Hematopoietic multipotent progenitor cell treated with erythropoietin and hydrocortisone succinate and interleukin-3 and kit ligand, for 4 days (in vitro differentiated cells): ENCODE data around the gene LILRB5.
"Not testable (repeated sequence)": the region's sequence is repeated elsewhere in the genome, so short reads cannot be mapped to it uniquely, and the experiment has no call there.

ENCODE experiments used
- DNase-seq: peaks from one replicate; pipeline ENCODE4 v3.0.0-alpha.2; 2015

Gene LILRB5

GRCh38 chr19:54274516-54274915 lies 17.4 kb upstream of the LILRB5 start:
- DNase-seq: not testable (repeated sequence)

GRCh38 chr19:54273821-54274220 lies 16.7 kb upstream of the LILRB5 start:
- no peak for DNase-seq

GRCh38 chr19:54272181-54272580 lies 15.1 kb upstream of the LILRB5 start:
- DNase-seq: not testable (repeated sequence)

DNA sequence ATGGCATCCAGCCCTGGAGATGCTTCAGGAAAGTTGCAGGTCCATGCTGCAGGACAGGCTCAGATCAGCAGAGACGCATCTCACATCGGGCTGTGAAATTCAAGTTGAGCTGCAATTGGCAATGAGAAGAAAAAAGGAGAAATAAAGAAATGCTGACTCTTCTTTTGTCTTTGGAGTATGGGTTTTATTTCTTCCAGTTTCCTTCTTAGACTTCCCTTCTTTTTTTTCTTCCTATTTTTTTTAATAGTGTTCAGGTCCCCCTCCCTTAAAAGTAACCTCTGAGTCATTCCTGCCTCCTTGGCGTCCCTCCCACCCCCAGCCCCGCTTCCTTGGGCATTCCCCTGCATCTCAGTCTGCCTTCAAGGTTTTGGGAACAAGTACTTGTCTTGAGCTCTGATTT lies 14.5 kb upstream of the LILRB5 start:
- not testable (repeated sequence) for DNase-seq

DNA sequence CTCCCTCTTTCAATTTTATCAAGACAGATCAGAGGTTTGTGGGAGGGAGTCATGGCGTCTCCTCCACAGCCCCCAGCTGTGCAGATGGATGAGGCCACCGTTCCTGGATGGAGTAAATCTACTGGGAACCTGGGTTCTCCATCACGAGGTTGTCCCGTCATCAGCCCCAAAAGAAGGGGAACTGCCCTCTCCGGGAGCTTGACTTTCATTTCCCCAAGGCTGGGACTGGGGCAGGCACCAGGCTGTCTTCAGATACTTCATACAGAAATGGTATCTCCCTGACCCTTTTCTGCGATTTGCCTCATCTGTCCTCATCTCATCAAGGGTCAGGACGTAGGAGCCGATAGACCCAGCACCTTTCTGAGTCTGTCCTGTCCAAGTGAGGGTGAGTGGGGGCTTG lies 14.0 kb upstream of the LILRB5 start:
- DNase-seq: no peak

DNA sequence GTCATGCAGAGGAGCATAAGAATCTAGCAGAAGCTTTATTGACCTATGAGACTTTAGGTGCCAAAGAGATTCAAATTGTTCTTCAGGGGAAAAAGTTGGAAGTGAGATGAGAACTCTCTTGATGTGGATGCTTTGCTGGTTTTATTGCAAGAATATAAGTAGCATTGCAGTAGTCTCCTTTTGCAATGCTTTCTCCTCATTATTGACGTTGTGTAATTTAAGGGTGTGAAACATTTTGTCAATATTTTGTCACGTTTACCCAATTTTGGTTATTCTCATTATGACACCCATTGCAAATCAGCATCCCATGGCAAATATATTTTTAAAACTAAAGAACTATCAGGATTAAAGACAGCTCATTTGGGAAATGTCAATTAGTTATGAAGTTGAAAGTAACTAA lies 11.9 kb upstream of the LILRB5 start:
- DNase-seq: no peak

GRCh38 chr19:54266133-54266532 lies 9.1 kb upstream of the LILRB5 start:
- DNase-seq: peak; percentile 84

DNA sequence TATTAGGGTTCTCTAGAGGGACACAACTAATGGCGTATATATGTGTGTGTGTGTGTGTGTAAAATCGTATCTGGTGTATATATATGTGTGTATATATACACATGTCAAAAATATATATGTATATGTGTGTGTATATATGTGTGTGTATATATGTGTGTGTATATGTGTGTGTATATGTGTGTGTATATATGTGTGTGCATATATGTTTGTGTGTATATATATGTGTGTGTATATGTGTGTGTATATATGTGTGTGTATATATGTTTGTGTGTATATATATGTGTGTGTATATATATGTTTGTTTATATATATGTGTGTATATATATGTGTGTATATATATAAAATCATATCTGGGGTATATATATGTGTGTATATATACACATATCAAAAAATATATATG lies 5.4 kb upstream of the LILRB5 start:
- no peak for DNase-seq

DNA sequence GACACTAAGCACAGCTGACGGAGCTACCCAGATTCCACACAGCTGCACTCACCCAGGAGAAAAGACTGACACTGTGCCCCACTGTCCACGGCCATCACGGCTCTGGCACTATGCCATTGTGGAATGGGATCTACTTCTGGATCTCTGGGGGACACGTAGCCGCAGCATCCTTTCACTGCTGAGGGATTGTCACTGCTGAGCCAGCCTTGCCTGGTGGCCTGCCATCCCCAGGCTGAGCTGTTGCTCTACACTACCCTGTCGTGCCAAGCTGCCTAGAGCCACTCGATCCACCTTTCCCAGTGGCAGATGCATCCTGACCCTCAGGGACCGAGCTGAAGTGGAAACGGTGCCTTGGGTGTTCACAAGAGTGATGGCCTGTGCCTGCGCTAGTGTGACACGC lies 5.0 kb upstream of the LILRB5 start:
- DNase-seq: no peak

DNA sequence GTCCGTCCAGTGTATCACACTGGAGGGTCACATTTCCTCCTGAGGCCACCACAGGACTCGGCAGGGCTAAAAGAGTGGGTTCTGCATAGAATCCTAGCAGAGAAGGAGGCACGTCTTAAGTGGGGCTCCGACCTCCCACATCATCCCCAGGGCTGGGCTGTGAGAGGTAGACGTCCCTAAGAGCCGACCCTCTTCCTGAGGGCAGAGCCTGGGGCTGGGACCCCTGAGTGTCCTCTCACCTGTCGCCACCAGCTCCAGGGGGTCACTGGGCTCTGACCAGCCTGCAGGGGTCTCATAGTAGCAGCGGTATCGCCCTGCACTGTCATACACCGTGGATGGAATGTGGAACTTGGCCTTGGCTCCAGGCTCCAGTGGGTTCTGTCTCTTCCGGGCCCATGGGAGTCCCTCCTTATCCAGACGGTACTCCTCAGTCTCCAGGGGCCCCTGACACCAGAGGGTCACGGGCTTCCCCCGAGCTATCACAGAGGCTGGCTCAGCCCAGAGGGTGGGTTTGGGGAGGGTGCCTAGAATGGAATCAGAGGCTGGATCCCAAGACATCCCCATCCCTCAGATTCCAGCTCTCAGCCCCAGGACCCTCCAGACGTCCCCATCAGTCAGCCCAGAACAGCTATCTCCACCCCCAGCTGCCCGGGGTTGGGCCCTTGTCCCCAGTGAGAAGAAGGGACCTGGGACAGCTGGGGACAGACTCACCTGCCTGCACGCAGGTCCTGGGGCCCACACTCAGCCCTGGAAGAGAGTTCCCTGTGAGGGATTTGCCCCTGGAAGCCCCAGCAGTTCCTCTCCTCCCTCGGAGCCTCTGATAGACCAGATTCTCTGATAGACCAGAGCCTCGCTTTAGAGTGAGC lies 590 bp downstream of the LILRB5 start:
- no peak for DNase-seq

- DNase-seq: no peak
Measured at GRCh38 chr19:54255105-54255775, 1.8 kb downstream of the LILRB5 start.

DNA sequence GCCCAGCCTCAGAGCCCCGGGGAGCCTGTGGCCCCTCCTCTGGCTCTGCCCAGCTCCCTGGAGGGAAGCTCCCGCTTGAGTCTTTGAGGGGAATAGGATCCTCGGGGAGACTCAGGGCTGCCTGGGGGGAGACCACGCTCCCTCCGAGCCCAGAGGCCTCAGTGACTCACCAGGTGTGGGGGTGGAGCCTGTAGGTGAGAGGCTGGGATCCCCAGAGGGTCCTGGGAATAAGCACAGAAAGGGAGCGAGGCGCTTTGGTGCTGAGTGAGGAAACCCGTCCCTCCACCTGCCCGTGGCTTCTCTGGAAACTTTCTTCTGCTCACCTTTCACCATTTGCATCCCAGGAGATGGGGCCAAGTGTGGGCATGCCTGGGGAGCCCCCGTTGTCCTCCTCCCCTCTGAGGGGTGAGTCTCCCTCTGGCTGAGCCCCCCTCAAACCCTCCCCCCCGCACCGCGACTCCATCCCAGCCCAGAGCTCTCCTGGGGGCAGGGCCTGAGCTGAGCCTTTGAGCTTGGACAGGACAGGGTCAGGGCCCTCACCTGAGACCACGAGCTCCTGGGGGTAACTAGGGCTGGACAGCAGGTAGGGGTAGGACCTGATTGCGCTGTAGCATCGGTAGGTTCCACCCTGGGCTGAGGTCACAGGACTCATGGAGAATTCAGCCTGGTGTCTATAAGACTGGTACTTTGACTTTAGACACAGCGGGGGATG lies 2.7 kb downstream of the LILRB5 start:
- DNase-seq: no peak

- DNase-seq: no peak
Measured at GRCh38 chr19:54253331-54254194, 3.5 kb downstream of the LILRB5 start.

DNA sequence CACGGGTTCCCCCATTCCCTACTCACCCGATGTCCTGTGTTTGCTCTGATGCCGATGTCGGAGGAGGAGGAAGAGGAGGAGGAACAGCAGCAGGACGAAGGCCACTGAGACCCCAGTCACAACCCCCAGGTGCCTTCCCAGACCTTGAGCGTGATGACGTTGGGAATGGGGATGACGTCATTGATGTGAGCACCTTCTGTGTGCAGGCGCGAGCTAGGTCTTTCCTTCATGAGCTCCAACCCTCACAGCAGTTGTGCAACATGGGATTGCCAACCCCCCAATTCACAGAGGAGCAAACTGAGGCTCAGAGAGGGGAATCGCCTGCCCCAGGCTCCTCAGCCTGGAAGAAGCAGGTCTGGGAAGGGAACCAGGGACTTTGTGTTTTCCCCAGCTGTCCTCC lies 4.2 kb downstream of the LILRB5 start:
- no peak for DNase-seq

DNA sequence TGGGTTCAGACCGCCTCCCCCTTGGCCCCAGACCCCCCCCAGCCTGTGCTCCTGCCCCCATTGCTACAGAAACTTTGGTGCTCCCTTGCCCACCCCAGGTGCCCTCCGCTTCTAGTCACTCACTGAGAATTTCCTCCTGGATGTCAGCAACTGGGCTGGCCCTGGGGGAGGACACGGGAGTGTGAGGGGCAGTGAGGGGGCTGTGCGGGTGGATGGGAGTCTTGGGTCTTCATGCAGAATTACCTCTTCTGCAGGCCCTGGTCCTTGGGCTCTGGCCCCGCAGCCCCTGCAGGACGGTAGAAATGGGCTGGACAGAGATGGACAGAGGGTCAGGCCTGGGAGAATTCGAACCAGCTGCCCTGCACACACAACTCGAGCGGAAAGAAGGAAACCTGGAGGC lies 4.8 kb downstream of the LILRB5 start:
- no peak for DNase-seq

DNA sequence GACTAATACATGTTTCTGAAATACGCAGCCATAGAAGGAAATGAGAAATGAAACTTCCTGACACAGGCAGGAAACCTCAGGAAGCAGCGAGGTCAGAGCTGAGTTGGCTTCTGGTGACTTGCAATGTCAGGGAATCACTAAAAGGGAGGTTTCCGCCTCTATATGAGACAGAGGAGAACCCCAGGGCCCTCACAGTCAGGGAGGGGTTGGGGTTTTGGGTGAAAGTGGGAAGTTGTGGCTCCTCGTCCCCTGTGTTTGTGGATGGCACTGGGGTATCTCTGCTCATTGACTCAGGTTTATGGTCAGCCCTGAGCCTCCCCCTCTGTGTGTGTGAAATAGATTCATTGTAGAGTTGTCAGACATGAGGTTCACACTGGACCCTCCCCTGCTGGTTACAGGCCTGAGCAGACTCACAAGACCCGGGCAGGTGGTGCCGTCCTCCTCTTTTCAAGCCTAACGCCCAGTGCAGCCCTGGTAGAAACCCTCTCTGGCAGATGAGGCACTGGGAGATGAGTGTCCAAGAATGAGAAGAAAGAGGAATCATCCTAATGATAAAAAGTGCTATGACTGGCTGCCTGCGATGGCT lies 9.0 kb downstream of the LILRB5 start:
- peak; percentile 37 for DNase-seq

DNA sequence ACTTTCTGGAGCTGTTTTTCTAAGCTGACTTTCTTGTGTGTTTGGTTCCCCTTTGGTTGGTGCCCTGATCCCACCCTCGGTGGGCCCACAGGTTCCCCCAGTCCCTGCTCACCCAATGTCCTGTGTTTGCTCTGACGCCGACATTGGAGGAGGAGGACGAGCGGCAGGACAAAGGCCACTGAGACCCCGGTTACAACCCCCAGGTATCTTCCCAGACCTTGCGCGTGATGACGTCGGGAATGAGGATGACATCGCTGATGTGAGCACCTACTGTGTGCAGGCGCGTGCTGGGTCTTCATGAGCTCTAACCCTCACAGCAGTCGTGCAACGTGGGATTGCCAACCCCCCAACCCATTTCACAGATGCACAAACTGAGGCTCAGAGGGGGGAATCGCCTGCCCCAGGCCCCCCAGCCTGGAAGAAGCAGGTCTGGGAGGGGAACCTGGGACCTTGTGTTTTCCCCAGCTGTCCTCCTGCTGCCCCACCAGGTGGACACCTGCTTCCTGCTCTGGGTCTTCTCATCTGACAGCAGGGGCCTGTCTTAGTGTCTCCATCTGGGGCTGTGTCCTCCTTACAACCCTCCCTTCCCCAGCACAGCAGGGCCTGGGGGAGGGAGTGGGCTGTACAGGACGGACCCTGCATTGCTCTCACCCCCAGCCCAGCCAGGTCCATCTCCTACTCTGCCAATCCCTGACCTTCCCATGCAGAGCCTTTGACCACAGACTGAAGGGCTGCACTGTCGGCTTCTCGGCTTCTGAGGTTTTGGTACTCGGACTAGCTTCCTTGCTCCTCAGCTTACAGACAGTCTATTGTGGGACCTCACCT lies 9.8 kb downstream of the LILRB5 start:
- no peak for DNase-seq

DNA sequence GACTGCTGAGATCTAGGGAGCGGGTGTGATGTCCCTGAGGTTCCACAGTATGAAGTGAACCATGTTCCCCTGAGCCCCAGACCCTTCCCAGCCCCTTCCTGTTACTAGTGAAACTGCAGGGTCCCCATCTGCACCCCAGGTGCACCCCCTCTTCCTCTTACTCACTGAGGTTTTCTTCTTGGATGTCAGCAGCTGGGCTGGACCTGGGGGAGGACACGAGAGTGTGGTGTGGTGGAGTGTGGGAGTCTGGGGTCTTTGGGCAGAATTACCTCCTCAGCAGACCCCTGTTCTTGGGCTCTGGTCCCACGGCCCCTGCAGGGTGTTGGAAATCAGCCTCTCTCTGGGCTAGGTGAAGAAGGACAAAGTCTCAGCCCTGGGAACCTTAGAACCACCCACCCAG lies 11.1 kb downstream of the LILRB5 start:
- no peak for DNase-seq

GRCh38 chr19:54243809-54244208 lies 13.3 kb downstream of the LILRB5 start:
- DNase-seq: not testable (repeated sequence)

DNA sequence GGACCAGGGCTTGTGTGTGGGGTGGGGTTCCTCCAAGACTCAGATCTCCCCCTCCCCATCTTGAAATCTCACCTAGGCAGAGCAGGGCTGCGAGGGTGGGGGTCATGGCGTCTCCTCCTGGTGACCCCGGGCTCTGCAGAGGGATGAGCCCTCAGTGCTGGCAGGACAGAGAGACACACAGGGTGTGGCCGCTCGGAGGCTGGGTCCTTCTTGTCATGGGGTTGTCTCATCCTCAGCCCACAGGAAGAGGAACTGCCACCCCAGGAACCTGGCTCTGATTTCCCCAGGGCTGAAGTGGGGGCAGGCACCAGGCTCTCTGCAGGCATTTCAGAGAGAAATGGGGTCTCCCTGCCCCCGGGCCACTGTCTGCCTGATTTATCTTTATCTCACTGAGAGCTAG lies 14.4 kb downstream of the LILRB5 start, which contains the start of gene LILRA6:
LILRA6 (minus strand) TSS at position 145 of the 400 bp plus-strand sequence.
- not testable (repeated sequence) for DNase-seq

DNA sequence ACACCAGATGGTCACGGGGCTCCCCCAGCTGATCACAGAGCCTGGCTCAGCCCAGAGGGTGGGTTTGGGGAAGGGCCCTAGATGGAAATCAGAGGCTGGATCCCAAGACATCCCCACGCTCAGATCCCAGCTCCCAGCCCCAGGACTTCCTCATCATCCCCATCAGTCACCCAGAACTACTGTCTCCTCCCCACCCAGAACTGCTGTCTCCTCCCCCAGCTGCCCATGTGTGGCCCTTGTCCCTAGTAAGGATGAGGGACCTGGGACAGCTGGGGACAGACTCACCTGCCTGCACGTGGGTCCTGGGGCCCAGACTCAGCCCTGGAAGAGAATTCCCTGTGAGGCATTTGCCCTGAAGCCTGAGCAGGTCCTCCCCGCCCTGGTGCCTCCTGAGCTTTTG lies 14.8 kb downstream of the LILRB5 start:
- not testable (repeated sequence) for DNase-seq
